Activated T-helper 1 cell treated with Interleukin-2 at 50 U/mL for 16 hours (primary cell): ENCODE measurements around the gene KCTD14.
"Not testable (repeated sequence)": the region's sequence is repeated elsewhere in the genome, so short reads cannot be mapped to it uniquely, and the experiment has no call there.

Source experiments
- DNase-seq: peaks from one replicate; pipeline ENCODE4 v3.0.0-alpha.2; 2020; ENCODE audit warnings: low read depth

Gene KCTD14

DNA sequence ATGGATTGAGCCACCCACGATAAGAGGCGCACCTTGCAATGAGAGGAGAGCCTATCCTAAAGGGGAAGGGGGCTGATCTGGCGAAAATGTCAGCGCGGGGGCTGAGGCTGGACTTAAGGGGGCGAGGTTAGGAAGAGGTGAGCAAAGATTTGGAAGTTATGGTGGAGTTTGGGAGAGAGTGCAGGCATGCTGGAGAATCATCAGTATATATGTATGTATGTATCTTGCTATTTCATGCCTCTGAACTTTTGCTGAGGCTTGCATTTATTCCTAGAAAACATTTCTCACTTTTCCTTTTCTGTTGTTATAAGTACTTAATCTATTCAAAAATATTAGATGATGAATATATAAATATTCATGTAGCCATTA, 23.4 kb upstream of the KCTD14 start:
- DNase-seq = no peak

DNA sequence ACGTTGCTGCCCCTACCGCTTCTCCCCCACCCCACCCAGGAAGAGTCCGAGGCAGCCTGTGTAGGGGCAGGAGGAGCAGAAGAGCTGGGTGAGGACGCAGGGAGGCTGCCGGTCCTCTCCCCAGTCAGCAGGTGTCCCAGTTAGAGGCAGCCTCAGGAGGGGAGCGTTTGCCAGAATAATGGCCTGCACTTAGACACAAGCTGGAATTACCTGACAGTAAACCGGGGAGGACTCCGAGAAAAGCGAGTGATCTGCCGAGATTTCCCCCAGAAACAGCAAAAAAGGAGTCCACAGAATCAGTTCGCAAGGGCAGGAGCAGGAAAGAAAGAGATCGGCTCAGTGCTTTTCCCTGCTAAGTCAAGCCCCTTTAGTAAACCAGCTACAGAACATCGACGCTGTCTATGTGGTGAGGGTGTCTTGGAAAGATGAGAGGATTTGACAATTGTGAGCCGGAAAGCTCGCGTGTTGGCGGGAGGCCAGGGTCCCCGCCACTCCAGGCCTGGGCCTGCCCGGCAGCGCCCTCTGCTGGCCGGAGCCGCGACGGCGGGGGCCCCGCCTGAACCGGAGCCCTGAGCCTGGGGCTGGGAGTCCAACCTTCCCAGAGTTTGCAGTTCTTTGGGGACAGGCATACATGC, 22.9 kb upstream of the KCTD14 start:
- DNase-seq = peak; percentile 68

DNA sequence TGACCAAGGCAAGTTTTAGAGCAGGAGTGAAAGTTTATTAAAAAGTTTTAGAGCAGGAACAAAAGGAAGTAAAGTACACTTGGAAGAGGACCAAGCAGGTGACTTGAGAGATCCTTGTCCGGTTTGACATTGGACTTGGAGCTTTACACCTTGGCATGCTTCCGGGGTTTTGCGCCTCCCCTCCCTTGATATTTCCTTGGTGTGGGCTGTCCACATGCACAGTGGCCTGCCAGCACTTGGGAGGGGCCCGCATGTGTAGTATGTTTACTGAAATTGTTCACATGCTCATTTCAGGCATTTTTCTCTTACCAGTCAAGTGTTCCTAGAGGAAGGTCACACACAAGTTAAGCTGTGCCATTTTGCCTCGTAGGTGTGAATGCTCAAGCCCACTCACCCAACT, 21.6 kb upstream of the KCTD14 start:
- no peak for DNase-seq

DNA sequence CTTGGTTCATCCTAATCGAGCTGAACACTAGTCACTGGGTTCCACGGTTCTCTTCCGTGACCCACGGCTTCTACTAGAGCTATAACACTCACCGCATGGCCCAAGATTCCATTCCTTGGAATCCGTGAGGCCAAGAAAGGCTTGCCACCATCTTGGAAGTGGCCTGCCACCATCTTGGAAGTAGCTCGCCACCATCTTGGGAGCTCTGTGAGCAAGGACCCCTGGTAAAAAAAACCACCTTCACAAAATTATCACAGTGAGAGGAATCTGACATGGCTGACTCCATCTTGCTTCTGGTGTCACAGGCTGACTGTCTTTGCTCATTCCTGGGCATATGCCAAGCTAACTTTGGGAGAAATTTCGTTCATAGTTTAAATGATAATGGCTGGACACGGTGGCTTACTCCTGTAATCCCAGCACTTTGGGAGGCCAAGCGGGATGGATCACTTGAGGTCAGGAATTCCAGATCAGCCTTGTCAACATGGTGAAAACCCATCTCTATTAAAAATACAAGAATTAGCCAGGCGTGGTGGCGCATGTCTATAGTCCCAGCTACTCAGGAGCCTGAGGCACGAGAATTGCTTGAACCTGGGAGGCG, 18.9 kb upstream of the KCTD14 start:
- no peak for DNase-seq

DNA sequence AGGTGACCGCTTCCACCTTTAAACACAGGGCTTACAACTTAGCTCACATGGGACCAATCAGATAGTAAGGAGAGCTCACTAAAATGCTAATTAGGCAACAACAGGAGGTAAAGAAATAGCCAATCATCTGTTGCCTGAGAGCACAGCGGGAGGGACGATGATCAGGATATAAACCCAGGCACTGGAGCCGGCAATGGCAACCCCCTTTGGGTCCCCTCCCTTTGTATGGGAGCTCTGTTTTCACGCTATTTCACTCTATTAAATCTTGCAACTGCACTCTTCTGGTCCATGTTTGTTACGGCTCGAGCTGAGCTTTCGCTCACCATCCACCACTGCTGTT, 18.3 kb upstream of the KCTD14 start:
- not testable (repeated sequence) for DNase-seq

DNA sequence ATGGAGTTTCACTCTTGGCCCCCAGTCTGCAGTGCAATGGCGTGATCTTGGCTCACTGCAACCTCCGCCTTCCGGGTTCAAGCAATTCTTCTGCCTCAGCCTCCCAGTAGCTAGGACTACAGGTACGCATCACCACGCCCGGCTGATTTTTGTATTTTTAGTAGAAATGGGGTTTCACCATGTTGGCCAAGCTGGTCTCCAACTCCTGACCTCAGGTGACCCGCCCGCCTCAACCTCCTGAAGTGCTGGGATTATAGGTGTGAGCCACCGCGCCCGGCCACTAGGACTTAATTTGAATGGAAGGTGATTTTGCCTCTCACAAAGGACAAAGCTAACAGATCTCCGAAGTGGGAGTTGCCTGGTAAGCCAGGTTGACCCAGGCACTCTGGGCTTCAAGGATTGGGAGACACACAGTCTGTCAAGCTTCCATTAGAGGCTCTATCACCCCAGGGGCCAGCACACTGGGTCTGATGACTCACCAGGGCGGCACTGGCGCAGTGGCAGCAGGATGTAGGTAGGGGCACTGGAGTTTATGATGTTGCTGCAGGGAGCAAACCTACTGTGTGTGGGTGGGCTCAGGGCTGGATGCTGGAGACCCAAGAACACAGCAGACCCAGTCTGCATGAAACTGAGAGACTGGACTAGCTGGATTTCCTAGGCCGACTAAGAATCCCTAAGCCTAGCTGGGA, 17.8 kb upstream of the KCTD14 start:
- no peak for DNase-seq

DNA sequence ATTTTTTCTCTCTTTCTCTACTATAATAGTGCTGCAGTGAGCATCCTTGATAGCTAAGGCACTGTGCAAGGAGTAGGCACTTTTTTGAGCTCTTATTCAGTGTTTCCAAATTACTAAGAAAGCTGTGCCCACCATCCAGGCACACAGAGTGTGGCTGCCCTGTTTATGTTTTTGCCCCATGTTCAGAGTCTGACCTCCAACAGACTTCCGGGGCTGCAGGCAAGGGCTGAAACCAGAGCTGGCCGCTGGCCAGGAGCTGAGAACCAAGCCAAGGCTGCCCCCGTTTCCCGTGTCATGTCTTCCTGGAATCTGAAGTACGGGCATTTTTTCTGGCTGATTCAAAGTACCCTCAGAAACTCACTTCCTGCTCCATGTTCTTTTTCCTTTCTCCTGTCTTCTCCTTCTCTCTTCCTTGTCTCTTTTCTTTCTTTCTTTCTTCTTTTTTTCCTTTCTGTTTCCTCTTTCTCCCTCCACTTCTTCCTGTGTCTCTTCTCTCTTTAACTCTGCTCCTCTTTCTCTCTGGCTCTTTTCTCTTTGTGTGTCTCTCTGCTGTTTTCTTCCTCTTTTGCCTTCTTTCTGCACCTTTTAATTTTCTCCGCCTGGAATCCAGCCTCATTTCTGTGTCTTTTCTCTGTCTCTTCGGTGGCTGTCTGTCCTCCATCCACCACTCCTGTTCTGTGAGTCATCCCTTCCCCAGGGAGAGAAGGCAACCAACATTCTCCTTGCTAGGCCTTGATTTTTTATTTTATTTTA, 17.0 kb upstream of the KCTD14 start:
- no peak for DNase-seq

DNA sequence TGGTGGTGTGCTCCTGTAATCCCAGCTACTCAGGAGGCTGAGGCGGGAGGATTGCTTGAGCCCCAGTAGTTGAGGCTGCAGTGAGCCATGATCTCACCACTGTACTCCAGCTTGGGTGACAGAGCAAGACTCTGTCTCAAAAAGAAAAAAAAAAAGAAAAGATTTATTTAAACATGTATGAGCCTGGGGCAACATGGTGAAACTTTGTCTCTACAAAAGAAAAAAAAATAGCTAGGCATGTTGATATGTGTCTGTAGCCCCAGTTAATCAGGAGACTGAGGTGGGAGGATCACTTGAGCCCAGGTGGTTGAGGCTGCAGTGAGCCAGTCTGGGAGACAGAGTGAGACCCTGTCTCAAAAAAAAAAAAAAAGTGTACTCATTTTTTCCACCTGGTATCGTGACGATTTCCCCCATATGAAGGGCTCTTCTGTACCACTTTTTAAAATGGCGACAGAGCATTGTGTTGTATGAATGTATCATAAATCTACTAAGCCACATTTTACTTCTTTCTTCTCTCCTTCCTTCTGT, 16.4 kb upstream of the KCTD14 start:
- no peak for DNase-seq

DNA sequence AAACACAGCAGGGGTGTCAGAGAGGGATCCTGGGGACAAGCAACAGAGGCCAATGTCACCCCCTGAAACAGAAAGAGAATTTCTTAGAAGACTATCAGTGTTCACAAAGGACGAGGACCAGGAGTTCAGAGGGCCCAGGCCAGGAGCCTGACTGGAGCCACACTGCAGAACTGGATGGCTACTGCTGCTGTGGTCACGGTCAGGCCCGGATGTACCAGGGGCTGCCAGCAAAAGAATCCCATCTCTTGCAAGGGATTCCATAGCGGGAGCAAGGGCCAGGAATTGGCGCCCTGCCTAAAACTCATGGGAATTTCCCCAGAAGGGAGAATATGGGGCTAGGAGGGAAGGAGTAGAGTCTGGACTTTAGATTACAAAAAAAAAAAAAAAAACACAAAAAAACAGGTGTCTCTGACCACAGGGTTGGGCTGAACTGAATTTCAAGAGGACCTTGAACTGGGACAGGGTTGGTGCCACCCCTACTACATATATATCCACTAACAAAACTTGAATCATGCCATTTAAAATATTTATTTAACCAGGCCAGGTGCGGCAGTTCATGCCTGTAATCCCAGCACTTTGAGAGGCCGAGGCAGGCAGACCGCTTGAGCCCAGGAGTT, 15.7 kb upstream of the KCTD14 start:
- no peak for DNase-seq

DNA sequence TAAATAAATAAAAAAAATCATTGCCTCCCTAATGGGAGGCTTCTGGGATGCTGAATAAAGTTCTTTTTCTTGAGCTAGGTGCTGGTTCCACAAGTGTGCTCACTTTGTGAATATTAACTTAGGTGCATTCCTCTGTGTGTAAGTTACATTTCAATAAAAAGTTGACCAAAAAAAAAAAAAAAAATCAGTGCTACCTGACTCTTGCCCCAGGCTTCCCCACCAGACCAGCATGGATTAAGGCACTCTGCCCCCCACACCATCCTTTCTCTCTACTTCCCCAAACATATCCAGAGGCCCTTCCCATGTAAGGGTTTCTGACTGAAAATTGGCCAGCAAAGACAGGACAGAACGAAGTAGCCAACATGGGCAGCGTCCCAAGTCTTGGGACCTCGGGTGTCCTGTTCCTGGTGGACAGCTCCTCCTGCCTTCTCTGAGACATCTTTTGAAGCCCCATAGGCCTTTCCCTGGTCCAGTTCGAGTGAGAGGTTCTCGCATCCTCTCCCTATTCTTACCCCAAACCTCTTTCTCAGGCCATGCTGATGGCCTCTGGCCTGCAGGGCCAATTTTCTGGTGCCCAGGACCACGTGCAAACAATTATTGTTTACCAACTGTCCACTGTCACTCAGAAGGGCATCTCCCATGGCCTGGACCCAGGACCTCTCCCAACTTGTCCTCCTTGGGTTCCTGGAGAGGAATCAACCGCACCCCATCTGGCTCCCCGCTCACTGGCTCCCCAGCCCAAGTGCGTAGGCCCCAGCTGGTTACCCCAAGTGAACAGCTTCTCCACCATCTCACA, 14.9 kb upstream of the KCTD14 start:
- no peak for DNase-seq

DNA sequence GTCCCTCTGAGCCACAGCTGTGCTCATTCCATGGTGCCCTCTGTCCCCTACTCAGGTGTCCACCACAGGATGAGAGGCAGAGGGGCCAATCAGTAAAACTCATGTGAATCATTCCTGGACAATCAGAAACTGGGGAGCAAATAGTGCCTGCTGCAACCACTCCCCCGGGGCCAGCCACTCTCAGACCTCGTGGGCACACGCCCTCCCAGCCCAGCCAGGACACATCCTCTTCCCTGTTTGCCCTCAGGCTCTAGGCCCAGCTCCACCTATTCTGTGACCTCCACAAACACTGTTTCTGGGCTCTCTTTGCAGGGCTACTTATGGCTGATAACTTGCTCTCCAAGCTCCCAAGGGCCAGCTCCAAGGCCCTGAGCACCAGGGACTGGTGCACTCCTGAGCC, 14.0 kb upstream of the KCTD14 start:
- DNase-seq = no peak

DNA sequence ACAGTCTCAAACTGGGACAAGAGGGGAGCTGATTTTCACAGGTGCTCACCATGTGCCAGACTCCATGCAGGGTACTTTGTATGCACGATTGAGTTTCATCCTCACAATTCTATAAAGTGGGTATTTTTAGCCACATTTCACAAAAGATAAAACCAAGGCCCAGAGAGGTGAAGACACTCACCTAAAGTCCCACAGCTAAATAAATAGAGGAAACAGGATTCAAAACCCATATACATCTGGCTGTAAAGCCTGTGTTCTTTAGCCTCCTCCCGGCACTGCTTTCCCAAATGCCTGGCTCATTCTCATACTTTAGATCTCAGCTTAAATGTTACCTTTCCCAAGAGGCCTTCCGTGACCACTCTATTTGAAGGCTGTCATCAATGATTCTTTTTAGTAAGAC, 13.2 kb upstream of the KCTD14 start:
- DNase-seq = no peak

DNA sequence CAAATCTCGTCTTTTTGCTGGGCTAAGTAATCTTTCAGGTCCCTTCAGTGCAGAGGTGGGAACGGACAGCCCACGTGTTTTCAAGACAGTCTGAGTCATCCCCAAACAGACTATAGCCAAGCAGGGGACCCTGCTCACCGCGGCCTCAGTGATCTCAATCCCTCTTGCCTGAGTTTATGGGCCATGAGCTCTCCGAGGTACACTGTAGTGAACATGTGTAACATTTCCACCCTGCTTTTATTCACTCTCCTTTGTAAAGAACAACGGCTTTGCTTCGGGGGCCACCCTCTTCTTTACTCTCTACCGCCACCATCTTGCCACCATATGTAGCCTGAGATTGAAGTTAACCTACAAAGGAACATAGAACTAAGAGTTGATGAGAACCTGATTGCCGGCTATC, 11.5 kb upstream of the KCTD14 start:
- no peak for DNase-seq

DNA sequence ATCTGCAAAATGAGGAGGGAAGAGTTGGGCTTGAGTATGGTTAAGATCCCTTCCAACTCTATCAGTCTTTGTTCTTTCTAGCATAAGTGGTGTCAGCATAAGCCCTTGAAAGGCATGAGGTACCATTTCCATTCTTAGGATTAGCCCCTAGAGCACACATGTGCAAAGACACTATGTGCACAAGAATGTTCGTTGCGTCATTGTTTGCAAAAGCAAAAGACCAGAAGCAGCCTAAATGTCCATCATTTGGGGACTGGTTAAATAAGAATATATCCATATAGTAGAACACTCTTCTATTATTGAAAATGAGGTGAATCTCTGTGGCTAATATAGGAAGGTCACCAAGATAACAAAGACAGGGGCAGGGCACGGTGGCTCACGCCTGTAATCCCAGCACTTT, 10.0 kb upstream of the KCTD14 start:
- DNase-seq = no peak

DNA sequence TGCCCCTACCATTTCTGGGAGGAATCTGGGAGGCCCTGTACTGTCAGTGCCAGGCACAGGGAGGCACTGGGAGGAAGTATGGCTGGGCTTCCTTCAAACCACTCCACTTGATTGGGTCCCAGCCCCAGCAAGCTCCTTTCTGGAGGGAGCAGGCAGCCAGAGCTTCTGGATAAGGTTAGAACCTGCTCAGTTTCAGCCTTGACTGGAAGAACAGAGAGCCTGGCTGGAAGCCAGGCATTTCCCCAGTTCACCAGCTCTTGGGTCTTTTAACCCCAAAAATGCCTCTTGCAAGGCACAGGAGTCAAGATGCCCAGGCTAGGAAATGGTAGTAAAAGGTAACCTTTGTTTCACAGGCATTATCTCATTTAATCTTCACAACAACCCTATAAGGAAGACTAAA, 9.0 kb upstream of the KCTD14 start:
- no peak for DNase-seq

DNA sequence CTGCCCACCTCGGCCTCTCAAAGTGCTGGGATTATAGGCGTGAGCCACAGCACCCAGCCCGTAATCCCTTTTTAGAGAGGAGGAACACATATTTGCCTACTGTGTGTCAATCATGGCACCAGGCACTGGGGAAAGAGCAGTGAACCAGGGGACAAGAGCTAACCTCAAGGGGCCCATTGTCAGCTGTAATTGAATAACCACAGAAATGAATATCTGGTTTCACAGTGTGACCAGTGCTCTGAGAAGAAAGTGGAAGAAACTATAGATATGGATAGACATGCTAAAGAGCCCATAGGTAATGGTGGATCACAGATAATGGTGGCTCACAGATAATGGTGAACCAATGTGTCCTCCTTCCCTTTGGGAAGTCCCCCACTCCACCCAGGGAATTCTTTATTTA, 8.6 kb upstream of the KCTD14 start:
- DNase-seq = no peak

DNA sequence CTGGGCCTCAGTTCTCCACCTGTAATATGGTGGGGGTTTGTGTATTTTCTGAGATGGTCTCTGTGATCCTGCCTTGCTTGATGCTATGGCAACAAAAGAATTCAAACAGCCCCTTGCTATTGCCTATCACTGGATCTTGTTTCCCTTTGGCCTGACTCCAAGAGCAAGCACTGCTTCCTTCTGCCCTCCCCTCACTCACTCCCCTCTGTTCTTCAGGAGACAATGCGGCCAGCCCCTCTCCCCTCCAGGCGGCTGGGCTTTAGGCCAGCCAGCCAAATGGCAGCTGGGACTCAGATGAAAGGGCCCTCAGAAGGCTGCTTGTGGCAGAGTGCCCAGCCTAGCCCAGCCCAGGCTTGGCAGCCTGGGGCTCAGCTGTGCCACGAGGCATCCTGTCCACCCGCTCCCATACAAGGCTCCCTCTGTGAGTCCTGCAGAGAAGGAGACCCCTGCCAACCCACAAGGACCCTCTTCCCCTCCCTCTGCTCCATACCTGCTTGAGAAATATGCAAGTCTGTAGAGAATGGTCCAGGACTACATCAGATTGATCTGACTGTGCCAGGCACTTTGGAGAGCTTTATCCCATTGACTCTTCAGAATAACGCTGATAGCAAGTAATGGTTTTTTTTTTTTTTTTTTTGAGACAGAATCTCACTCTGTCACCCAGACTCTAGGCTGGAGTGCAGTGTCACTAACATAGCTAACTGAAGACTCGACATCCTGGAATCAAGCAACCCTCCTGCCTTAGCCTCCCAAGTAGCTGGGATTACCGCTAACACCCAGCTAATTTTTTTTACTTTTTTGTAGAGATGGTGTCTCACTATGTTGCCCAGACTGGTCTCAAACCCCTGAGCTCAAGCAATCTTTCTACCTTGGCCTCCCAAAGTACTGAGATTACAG, 7.6 kb upstream of the KCTD14 start:
- DNase-seq = no peak

DNA sequence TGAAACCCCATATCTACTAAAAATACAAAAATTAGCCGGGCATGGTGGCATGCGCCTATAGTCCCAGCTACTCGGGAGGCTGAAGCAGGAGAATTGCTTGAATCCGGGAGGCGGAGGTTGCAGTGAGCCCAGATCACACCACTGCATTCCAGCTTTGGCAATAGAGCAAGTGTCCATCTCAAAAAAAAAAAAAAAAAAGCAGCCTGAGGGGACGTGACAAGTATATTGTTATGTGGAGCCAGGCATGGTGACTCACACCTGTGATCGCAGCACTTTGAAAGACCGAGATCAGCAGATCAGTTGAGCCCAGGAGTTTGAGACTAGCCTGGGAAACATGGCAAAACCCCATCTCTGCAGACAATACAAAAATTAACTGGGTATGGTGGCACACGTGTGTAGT, 5.3 kb upstream of the KCTD14 start:
- DNase-seq = not testable (repeated sequence)

DNA sequence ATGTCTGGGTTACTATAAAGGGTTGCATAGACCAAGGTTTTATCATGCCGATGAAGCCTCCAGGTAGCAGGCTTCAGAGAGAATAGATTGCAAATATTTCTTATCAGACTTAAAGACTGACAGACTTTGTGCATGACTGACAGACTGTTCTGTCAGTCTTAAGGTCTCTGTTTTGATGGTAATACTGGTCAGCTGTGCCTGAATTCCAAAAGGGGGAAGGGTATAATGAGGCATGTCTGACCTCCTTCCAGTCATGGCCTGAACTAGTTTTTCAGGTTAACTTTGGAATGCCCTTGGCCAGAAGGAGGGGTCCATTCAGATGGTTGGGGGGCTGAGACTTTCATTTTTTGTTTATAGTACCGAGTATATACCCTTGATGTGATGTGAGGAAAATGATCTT, 4.7 kb upstream of the KCTD14 start:
- DNase-seq = no peak

DNA sequence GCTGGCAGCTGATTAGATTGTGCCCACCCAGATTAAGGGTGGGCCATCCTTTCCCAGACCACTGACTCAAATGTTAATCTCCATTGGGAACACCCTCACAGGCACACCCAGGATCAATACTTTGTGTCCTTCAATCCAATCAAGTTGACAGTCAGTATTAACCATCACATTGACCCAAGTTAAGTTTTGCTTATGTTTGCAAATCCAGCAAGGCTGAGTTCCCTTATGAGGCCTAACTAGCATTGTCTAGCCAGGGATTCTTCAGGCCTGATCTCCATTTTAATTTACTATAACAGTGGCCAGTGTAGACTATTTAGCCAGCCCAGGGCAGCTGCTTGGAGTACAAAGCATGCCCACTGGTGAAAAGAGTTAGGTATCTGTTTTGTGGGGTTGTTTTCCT, 2.3 kb upstream of the KCTD14 start:
- no peak for DNase-seq

DNA sequence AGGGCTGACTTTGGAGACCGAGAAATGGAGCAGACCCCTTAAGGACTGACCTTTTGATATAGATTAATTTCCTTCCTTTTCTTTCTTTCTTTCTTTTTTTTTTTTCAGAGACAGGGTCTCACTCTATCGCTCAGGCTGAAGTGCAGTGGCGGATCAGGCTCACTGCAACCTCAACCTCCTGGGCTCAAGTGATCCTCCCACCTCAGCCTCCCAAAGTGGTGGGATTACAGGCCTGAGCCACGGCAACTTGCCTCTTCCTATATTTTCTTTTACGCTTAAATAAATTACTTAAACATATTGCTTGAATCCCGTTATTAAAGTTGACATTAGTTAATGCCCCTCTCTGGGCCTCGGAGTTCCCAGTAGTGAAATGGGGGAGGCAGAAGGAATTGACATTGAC, 350 bp upstream of the KCTD14 start:
- no peak for DNase-seq
